Keratinocyte (primary cell): ENCODE measurements around the gene NUP54. TPM values are rescaled to one million over a fixed set of nuclear protein-coding genes. Genes with fewer than 3 reads are reported as not detected.

Source experiments
- DNase-seq: peaks from one replicate; pipeline ENCODE4 v3.0.0-alpha.2; 2011; ENCODE audit warnings: low read depth, missing footprints, low spot score
- FAIRE-seq: peaks from 2 replicates; lab custom pipeline; 2011; peaks lifted over from hg19 to GRCh38; lab: Jason Lieb, UNC
- H2AFZ ChIP-seq: 2 replicates; pipeline ENCODE4 v1.6.0; 2012; ENCODE audit warnings: low read length, control low read depth, inconsistent platforms; ENCODE audit not compliant: control insufficient read depth
- H3K27ac ChIP-seq: 2 replicates; pipeline ENCODE4 v1.5.1; 2011; ENCODE audit warnings: low read length; ENCODE audit not compliant: control insufficient read depth, insufficient read depth
- H3K27me3 ChIP-seq: 3 replicates; pipeline ENCODE4 v1.6.0; 2011; ENCODE audit warnings: low read length; ENCODE audit not compliant: control insufficient read depth, insufficient read depth; ENCODE audit errors: extremely low read depth
- H3K36me3 ChIP-seq, 2 experiments: 2 replicates in 1 of 2; 3 replicates in 1 of 2; pipeline ENCODE4 v1.5.1; 2011; ENCODE audit warnings: low read length in 2 of 2, mild to moderate bottlenecking in 1 of 2; ENCODE audit not compliant: control insufficient read depth in 2 of 2, insufficient read depth in 2 of 2; ENCODE audit errors: extremely low read depth in 1 of 2
- H3K4me1 ChIP-seq: 3 replicates; pipeline ENCODE4 v1.5.1; 2011; ENCODE audit warnings: low read length; ENCODE audit not compliant: control insufficient read depth, insufficient read depth; ENCODE audit errors: extremely low read depth
- H3K4me2 ChIP-seq: 3 replicates; pipeline ENCODE4 v1.6.0; 2011; ENCODE audit warnings: low read depth, low read length; ENCODE audit not compliant: control insufficient read depth, insufficient read depth; ENCODE audit errors: extremely low read depth
- H3K4me3 ChIP-seq, 3 experiments: fragments of 200-600 bp in 1 of 3; sonication (generic) in 1 of 3; 2 replicates in 2 of 3; 3 replicates in 1 of 3; pipeline ENCODE4 v1.5.1; 2011 to 2016; ENCODE audit warnings: low read length in 3 of 3, mild to moderate bottlenecking in 3 of 3, control low read depth in 2 of 3, inconsistent platforms in 1 of 3, low read depth in 1 of 3, mixed read lengths in 1 of 3, mixed run types in 1 of 3, moderate library complexity in 1 of 3; ENCODE audit not compliant: control insufficient read depth in 2 of 3, insufficient read depth in 2 of 3; ENCODE audit errors: extremely low read depth in 1 of 3
- H3K79me2 ChIP-seq: 2 replicates; pipeline ENCODE4 v1.6.0; 2012; ENCODE audit warnings: low read length; ENCODE audit not compliant: control insufficient read depth, insufficient read depth
- H3K9ac ChIP-seq: 3 replicates; pipeline ENCODE4 v1.6.0; 2011; ENCODE audit warnings: low read length; ENCODE audit not compliant: control insufficient read depth, insufficient read depth; ENCODE audit errors: extremely low read depth
- H3K9me1 ChIP-seq: 3 replicates; pipeline ENCODE4 v1.6.0; 2011; ENCODE audit warnings: low read length; ENCODE audit not compliant: control insufficient read depth, insufficient read depth; ENCODE audit errors: extremely low read depth
- H3K9me3 ChIP-seq: 2 replicates; pipeline ENCODE4 v1.5.1; 2012; ENCODE audit warnings: low read depth, low read length; ENCODE audit not compliant: control insufficient read depth
- H4K20me1 ChIP-seq: 3 replicates; pipeline ENCODE4 v1.6.0; 2011; ENCODE audit warnings: low read length; ENCODE audit not compliant: control insufficient read depth, insufficient read depth; ENCODE audit errors: extremely low read depth
- CTCF ChIP-seq, 3 experiments: IDR thresholded peaks in 1 of 3; conservative IDR thresholded peaks in 1 of 3; optimal IDR thresholded peaks in 1 of 3; 2 replicates in 2 of 3; 3 replicates in 1 of 3; pipeline versions ENCODE3 to v1.5.1; 2011; ENCODE audit warnings: low read length in 3 of 3, mild to moderate bottlenecking in 3 of 3, moderate library complexity in 2 of 3, control low read depth in 1 of 3, inconsistent platforms in 1 of 3; ENCODE audit not compliant: insufficient read depth in 2 of 3; ENCODE audit errors: extremely low read depth in 1 of 3
- EZH2 ChIP-seq: IDR thresholded peaks from one replicate; pipeline ENCODE4 v1.6.1; 2012; ENCODE audit warnings: inconsistent platforms, mild to moderate bottlenecking, low read length, moderate library complexity
- dilution Hi-C: fragments of 300-500 bp; cut with MboI; formaldehyde crosslinking; loops from one replicate; pipeline ENCODE4 v1.7.0; 2020; ENCODE audit warnings: low sequenced_read_pairs; ENCODE audit not compliant: extremely low pct_ligation_motif_present
- polyA plus RNA-seq, 5 experiments: library from polyadenylated mRNA; depleted of rRNA in 3 of 5; stranded (reverse) in 3 of 5; stranded (forward) in 1 of 5; unstranded in 1 of 5; fragments of >200 nt; gene quantifications; 1 replicate in 1 of 5; 2 replicates in 3 of 5; 3 replicates in 1 of 5; pipeline versions ENCODE4 v1.2.1 to v1.2.3, GENCODE V29; 2011 to 2012; ENCODE audit warnings: missing spikeins in 2 of 5, low read depth in 1 of 5, low replicate concordance in 1 of 5

Gene NUP54
- polyA plus RNA-seq, 1 donor (not counting 4 experiments of a cell fraction or from before 2014, with no cell fraction given), result 59.2 TPM

DNA sequence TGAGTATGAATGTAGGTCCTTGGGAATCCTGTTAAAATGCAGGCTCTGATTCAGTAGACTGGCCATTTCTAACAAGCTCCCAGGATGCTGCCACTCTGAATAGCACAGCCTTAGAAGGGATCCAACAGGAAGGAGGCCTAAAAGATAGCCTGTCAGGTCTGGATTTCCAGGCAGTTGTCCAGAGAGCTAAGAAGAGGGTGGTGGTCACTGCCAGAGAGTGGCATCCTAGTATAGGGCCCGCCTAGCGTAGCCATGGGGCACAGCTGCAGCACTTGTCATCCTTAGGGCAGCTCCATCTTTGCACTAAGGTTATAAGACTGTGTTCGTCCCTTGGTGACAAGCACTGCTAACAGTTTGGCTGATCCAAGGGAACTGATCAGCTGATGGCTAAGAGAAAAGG, 20.5 kb upstream of the NUP54 start:
- Histone ChIP-seq H3K36me3 (peaks cover 14 to 37% of the 10 kb centered on the region in 2 experiments), H2AFZ (no peak overlapping the region), H3K27me3 (no peaks in the 10 kb centered on the region), H3K9ac (no peak overlapping the region), H3K4me1 (no peaks in the 10 kb centered on the region), H3K4me2 (no peak overlapping the region), H3K27ac (no peak overlapping the region), H3K4me3 (no peak overlapping the region), H3K9me3 (no peaks in the 10 kb centered on the region), H3K79me2 (no peaks in the 10 kb centered on the region), H4K20me1 (no peaks in the 10 kb centered on the region), H3K9me1 (no peaks in the 10 kb centered on the region)
- FAIRE-seq, result no peak
- dilution Hi-C loops, result no loop called here
- TF ChIP-seq CTCF (optimal IDR thresholded peaks at IDR 0.05 in 1 of 3, IDR thresholded peaks at IDR 0.05 in 1 of 3, conservative IDR thresholded peaks at IDR 0.05 in 1 of 3; ENCODE audit: extremely low read depth in 1 of 3, insufficient read depth in 2 of 3, low read length in 3 of 3) (no peak), EZH2 (no peak)
- DNase-seq, result no peak

DNA sequence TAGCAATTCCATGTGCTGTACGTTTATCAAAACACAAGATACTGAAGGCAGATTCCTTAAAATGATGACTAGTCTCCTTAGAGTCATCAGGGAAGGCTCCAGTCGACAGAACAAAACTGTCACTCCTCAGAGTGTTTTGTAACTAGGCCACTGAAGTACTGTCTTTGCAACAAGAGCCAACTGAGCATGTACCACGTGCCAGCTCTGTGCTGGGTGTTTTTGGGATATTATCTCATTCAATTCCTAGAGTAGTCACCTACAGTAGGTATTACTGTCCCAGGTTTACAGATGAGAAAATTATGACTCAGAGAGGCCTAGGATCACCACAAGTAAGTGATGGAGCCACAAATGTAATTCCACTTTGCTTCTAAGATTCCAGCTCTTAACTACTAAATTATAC, 18.3 kb upstream of the NUP54 start:
- dilution Hi-C loops, result no loop called here
- FAIRE-seq, result no peak
- H3K36me3 ChIP-seq, result peaks cover 11 to 34% of the 10 kb centered on the region in 2 experiments

More for the DNA sequence above, 18.3 kb upstream of the NUP54 start:
- no peaks in the 10 kb centered on the region for H3K4me1 ChIP-seq
- H3K79me2 ChIP-seq, result no peaks in the 10 kb centered on the region
- H3K27ac ChIP-seq, result no peak overlapping the region
- no peak overlapping the region for H3K9ac ChIP-seq
- H3K27me3 ChIP-seq, result no peaks in the 10 kb centered on the region
- H3K4me2 ChIP-seq, result no peak overlapping the region
- no peaks in the 10 kb centered on the region for H3K9me3 ChIP-seq
- no peak overlapping the region for H3K4me3 ChIP-seq
- no peak overlapping the region for H2AFZ ChIP-seq
- DNase-seq, result no peak
- no peak for TF ChIP-seq EZH2
- no peak for TF ChIP-seq CTCF (optimal IDR thresholded peaks at IDR 0.05 in 1 of 3, IDR thresholded peaks at IDR 0.05 in 1 of 3, conservative IDR thresholded peaks at IDR 0.05 in 1 of 3; ENCODE audit: extremely low read depth in 1 of 3, insufficient read depth in 2 of 3, low read length in 3 of 3)
- no peaks in the 10 kb centered on the region for H4K20me1 ChIP-seq
- no peaks in the 10 kb centered on the region for H3K9me1 ChIP-seq
